DND-41 (cell line): ENCODE measurements around the gene CDKN1B.
A peak's percentile ranks its signal among the peaks of the same experiment; 100 is the strongest.

Experiments used
- ATAC-seq: fragments of 200-7000 bp; cut with Tn5 transposase; 3 replicates; pipeline ENCODE4 v1.9.1; 2021; ENCODE audit warnings: low read depth; ENCODE audit not compliant: insufficient read depth
- DNase-seq: peaks from one replicate; pipeline ENCODE4 v3.0.0-alpha.2; 2020
- H2AFZ ChIP-seq: 2 replicates; pipeline ENCODE4 v1.6.0; 2012; ENCODE audit warnings: low read depth, low read length
- H3K27ac ChIP-seq: 2 replicates; pipeline ENCODE4 v1.5.1; 2012; ENCODE audit warnings: low read length, inconsistent platforms
- H3K27me3 ChIP-seq: fragments of 200-600 bp; sonication (generic); 2 replicates; pipeline ENCODE4 v1.6.0; 2012; ENCODE audit warnings: low read length, mild to moderate bottlenecking, inconsistent platforms; ENCODE audit not compliant: insufficient read depth, poor library complexity
- H3K36me3 ChIP-seq: 2 replicates; pipeline ENCODE4 v1.5.1; 2012; ENCODE audit warnings: low read length, inconsistent platforms; ENCODE audit not compliant: insufficient read depth
- H3K4me1 ChIP-seq: 2 replicates; pipeline ENCODE4 v1.5.1; 2012; ENCODE audit warnings: mild to moderate bottlenecking, low read length; ENCODE audit not compliant: insufficient read depth
- H3K4me2 ChIP-seq: 2 replicates; pipeline ENCODE4 v1.6.0; 2012; ENCODE audit warnings: mild to moderate bottlenecking, moderate library complexity, low read length, inconsistent platforms; ENCODE audit not compliant: insufficient read depth
- H3K4me3 ChIP-seq, 2 experiments: fragments of 200-600 bp in 1 of 2; shearing (Covaris generic) in 1 of 2; 2 replicates each; pipeline ENCODE4 v1.5.1; 2012 to 2016; ENCODE audit warnings: inconsistent platforms in 2 of 2, low read length in 2 of 2, mild to moderate bottlenecking in 2 of 2, low read depth in 1 of 2, moderate library complexity in 1 of 2
- H3K79me2 ChIP-seq: 2 replicates; pipeline ENCODE4 v1.6.0; 2012; ENCODE audit warnings: low read length, inconsistent platforms; ENCODE audit not compliant: insufficient read depth
- H3K9ac ChIP-seq: 2 replicates; pipeline ENCODE4 v1.6.0; 2012; ENCODE audit warnings: low read depth, mild to moderate bottlenecking, inconsistent platforms, low read length, moderate library complexity
- H3K9me3 ChIP-seq: 2 replicates; pipeline ENCODE4 v1.5.1; 2012; ENCODE audit warnings: low read length, moderate library complexity, mild to moderate bottlenecking, inconsistent platforms; ENCODE audit not compliant: insufficient read depth, severe bottlenecking
- H4K20me1 ChIP-seq: 2 replicates; pipeline ENCODE4 v1.6.0; 2012; ENCODE audit warnings: low read length; ENCODE audit not compliant: insufficient read depth
- CTCF ChIP-seq: IDR thresholded peaks from 2 replicates; pipeline ENCODE4 v1.5.1; 2012; ENCODE audit warnings: borderline replicate concordance, low read length, moderate library complexity, mild to moderate bottlenecking; ENCODE audit not compliant: poor library complexity, severe bottlenecking; ENCODE audit errors: extremely low read depth
- EZH2 ChIP-seq: IDR thresholded peaks from 3 replicates; pipeline ENCODE4 v1.6.1; 2012; ENCODE audit warnings: borderline replicate concordance, low read depth, mild to moderate bottlenecking, moderate library complexity, low read length, inconsistent platforms; ENCODE audit not compliant: severe bottlenecking

Gene CDKN1B

GRCh38 chr12:12683725-12684124, 33.4 kb upstream of the CDKN1B start:
- Histone ChIP-seq H3K79me2 (no peaks in the 10 kb centered on the region), H3K27ac (no peak overlapping the region), H3K9ac (no peak overlapping the region), H3K4me1 (no peaks in the 10 kb centered on the region), H3K4me3 (no peak overlapping the region), H2AFZ (no peak overlapping the region), H4K20me1 (no peaks in the 10 kb centered on the region), H3K36me3 (no peaks in the 10 kb centered on the region), H3K4me2 (no peak overlapping the region), H3K9me3 (no peaks in the 10 kb centered on the region), H3K27me3 (no peaks in the 10 kb centered on the region)
- DNase-seq (no peak), ATAC-seq (no peak)
- no peak for TF ChIP-seq CTCF
- TF ChIP-seq EZH2 = no peak

GRCh38 chr12:12684375-12685106, 32.6 kb upstream of the CDKN1B start:
- no peak overlapping the region for H3K27ac ChIP-seq
- H3K9ac ChIP-seq = no peak overlapping the region
- TF ChIP-seq CTCF (no peak), EZH2 (no peak)
- H3K27me3 ChIP-seq = no peaks in the 10 kb centered on the region
- no peaks in the 10 kb centered on the region for H3K9me3 ChIP-seq
- H3K79me2 ChIP-seq = no peaks in the 10 kb centered on the region
- H2AFZ ChIP-seq = no peak overlapping the region
- H3K4me2 ChIP-seq = no peak overlapping the region
- peak; percentile 85 for ATAC-seq
- H3K4me1 ChIP-seq = no peaks in the 10 kb centered on the region
- no peaks in the 10 kb centered on the region for H3K36me3 ChIP-seq
- no peak overlapping the region for H3K4me3 ChIP-seq
- peak; percentile 72 for DNase-seq
- H4K20me1 ChIP-seq = no peaks in the 10 kb centered on the region

GRCh38 chr12:12685305-12685704, 31.9 kb upstream of the CDKN1B start:
- Histone ChIP-seq H3K4me2 (no peak overlapping the region), H3K9ac (no peak overlapping the region), H2AFZ (no peak overlapping the region), H3K4me3 (no peak overlapping the region), H3K36me3 (no peaks in the 10 kb centered on the region), H3K4me1 (no peaks in the 10 kb centered on the region), H3K9me3 (no peaks in the 10 kb centered on the region), H3K79me2 (no peaks in the 10 kb centered on the region), H3K27me3 (no peaks in the 10 kb centered on the region), H4K20me1 (no peaks in the 10 kb centered on the region), H3K27ac (no peak overlapping the region)
- ATAC-seq (no peak), DNase-seq (no peak)
- no peak for TF ChIP-seq EZH2
- no peak for TF ChIP-seq CTCF
